B cell (primary cell): Measurements from ENCODE around the gene ALDOA. TPM values are rescaled to one million over a fixed set of nuclear protein-coding genes. Genes with fewer than 3 reads are reported as not detected.
A peak's percentile ranks its signal among the peaks of the same experiment; 100 is the strongest.

ENCODE experiments used
- ATAC-seq: fragments of 200-7000 bp; cut with Tn5 transposase; one replicate; pipeline ENCODE4 v1.10.0; 2021; ENCODE audit warnings: low read depth, mild to moderate bottlenecking, moderate number of reproducible peaks, moderate library complexity
- CTCF ChIA-PET: fragments of 350-600 bp; sonication (Branson Sonifier 250); formaldehyde crosslinking; loops from one replicate; lab custom pipeline; 2021; ENCODE audit warnings: antibody characterized with exemption, inconsistent platforms; lab: Charles Lee
- POLR2A ChIA-PET: fragments of 350-600 bp; sonication (Branson Sonifier 250); formaldehyde crosslinking; loops from one replicate; lab custom pipeline; 2021; ENCODE audit warnings: antibody characterized with exemption; lab: Charles Lee
- DNase-seq: peaks from one replicate; pipeline ENCODE4 v3.0.0; 2013
- H2AFZ ChIP-seq: 2 replicates; pipeline ENCODE4 v1.6.1; 2012; ENCODE audit warnings: mild to moderate bottlenecking, low read depth, low read length; ENCODE audit not compliant: insufficient read depth, poor library complexity, severe bottlenecking
- H3K27ac ChIP-seq, 2 donors: 1 replicate in 1 of 2; 2 replicates in 1 of 2; pipeline ENCODE4 v1.5.1; 2012 to 2013; ENCODE audit warnings: low read length in 2 of 2, mild to moderate bottlenecking in 2 of 2, moderate library complexity in 1 of 2
- H3K27me3 ChIP-seq, 4 experiments: fragments of 200-600 bp in 1 of 4; sonication (generic) in 1 of 4; replicated peaks in 1 of 4; 1 replicate in 2 of 4; 2 replicates in 2 of 4; pipeline versions ENCODE4 v1.6.1 to v1.7.0; 2013 to 2016; ENCODE audit warnings: low read length in 3 of 4, mild to moderate bottlenecking in 2 of 4, mixed read lengths in 1 of 4, moderate library complexity in 1 of 4; ENCODE audit not compliant: insufficient read depth in 4 of 4, control insufficient read depth in 3 of 4; ENCODE audit errors: control extremely low read depth in 1 of 4
- H3K36me3 ChIP-seq, 2 experiments: replicated peaks in 1 of 2; 1 replicate in 1 of 2; 2 replicates in 1 of 2; pipeline versions ENCODE4 v1.6.1 to v1.7.1; 2013; ENCODE audit warnings: low read length in 1 of 2; ENCODE audit not compliant: insufficient read depth in 2 of 2, control insufficient read depth in 1 of 2; ENCODE audit errors: control extremely low read depth in 1 of 2, extremely low read depth in 1 of 2
- H3K4me1 ChIP-seq, 2 donors: fragments of 200-600 bp in 1 of 2; sonication (generic) in 1 of 2; 1 replicate in 1 of 2; 2 replicates in 1 of 2; pipeline versions ENCODE4 v1.5.1 to v1.6.1; 2013 to 2017; ENCODE audit warnings: low read length in 2 of 2; ENCODE audit not compliant: control insufficient read depth in 2 of 2, insufficient read depth in 2 of 2
- H3K4me2 ChIP-seq: replicated peaks from 2 replicates; pipeline ENCODE3; 2012; ENCODE audit warnings: mild to moderate bottlenecking, low read depth, low read length; ENCODE audit not compliant: poor library complexity, severe bottlenecking
- H3K4me3 ChIP-seq, 5 experiments: fragments of 200-600 bp in 1 of 5; sonication (generic) in 1 of 5; 1 replicate in 3 of 5; 2 replicates in 2 of 5; pipeline versions ENCODE4 v1.5.1 to v1.7.0; 2011 to 2016; ENCODE audit warnings: low read length in 4 of 5, mild to moderate bottlenecking in 4 of 5, low read depth in 2 of 5, control low read depth in 1 of 5, moderate library complexity in 1 of 5; ENCODE audit not compliant: insufficient read depth in 1 of 5; ENCODE audit errors: control extremely low read depth in 1 of 5, extremely low read depth in 1 of 5
- H3K79me2 ChIP-seq: fragments of 200-600 bp; sonication (generic); one replicate; pipeline ENCODE4 v1.6.0; 2016; ENCODE audit warnings: low read length; ENCODE audit not compliant: control insufficient read depth, insufficient read depth
- H3K9ac ChIP-seq: fragments of 200-600 bp; sonication (generic); 2 replicates; pipeline ENCODE4 v1.6.1; 2017; ENCODE audit warnings: mild to moderate bottlenecking, low read length, moderate library complexity
- H3K9me3 ChIP-seq, 3 donors: one replicate each; pipeline versions ENCODE4 v1.6.1 to v1.7.1; 2013; ENCODE audit warnings: low read length in 2 of 3; ENCODE audit not compliant: control insufficient read depth in 2 of 3, insufficient read depth in 1 of 3; ENCODE audit errors: control extremely low read depth in 1 of 3
- H4K20me1 ChIP-seq: 2 replicates; pipeline ENCODE4 v1.6.0; 2012; ENCODE audit warnings: mild to moderate bottlenecking, low read length; ENCODE audit not compliant: insufficient read depth, control insufficient read depth, poor library complexity, severe bottlenecking
- H3K27ac Mint-ChIP-seq: one replicate; pipeline ENCODE4 v1.8.0; 2021; ENCODE audit warnings: mixed read lengths
- H3K27me3 Mint-ChIP-seq: one replicate; pipeline ENCODE4 v1.8.0; 2021; ENCODE audit warnings: mixed read lengths
- H3K4me1 Mint-ChIP-seq: one replicate; pipeline ENCODE4 v1.8.0; 2021; ENCODE audit warnings: mixed read lengths
- H3K4me3 Mint-ChIP-seq: one replicate; pipeline ENCODE4 v1.8.0; 2021; ENCODE audit warnings: mixed read lengths
- H3K9me3 Mint-ChIP-seq: one replicate; pipeline ENCODE4 v1.8.0; 2022; ENCODE audit warnings: mixed read lengths; ENCODE audit not compliant: insufficient read depth
- EZH2 ChIP-seq: IDR thresholded peaks from 2 replicates; pipeline ENCODE4 v1.6.1; 2012; ENCODE audit warnings: borderline replicate concordance, low read depth, mild to moderate bottlenecking, moderate library complexity, low read length; ENCODE audit not compliant: insufficient read depth, poor library complexity, severe bottlenecking
- WGBS: methylation state at CpG from one replicate; pipeline ENCODE4 v1.1.5; 2013; ENCODE audit warnings: missing lambda C conversion rate; ENCODE audit not compliant: insufficient coverage; 5-methylcytosine and 5-hydroxymethylcytosine counted together
- intact Hi-C: fragments of 100-400 bp; cut with micrococcal nuclease; formaldehyde crosslinking; loops from one replicate; pipeline ENCODE4 v1.10.0; 2022
- polyA plus RNA-seq: library from polyadenylated mRNA; depleted of rRNA; stranded (reverse); fragments of >200 nt; gene quantifications from 2 replicates; pipeline ENCODE4 v1.2.3, GENCODE V29; 2012
- total RNA-seq, 2 donors: library from RNA; stranded (reverse); fragments of 120-200 nt in 1 of 2; gene quantifications; 1 replicate in 1 of 2; 2 replicates in 1 of 2; pipeline versions ENCODE4 v1.2.3 to v1.2.4, GENCODE V29; 2013 to 2022
- TF ChIP-seq, protein P1 (sequence below): fragments of 200-600 bp; IDR thresholded peaks from one replicate; pipeline ENCODE4 v1.8.0; 2022; ENCODE audit warnings: antibody characterized with exemption, mild to moderate bottlenecking

ALDOA gene
- total and polyA plus RNA-seq, 2 donors (not counting 1 experiment from before 2014, with no cell fraction given): 329 to 343 TPM

DNA sequence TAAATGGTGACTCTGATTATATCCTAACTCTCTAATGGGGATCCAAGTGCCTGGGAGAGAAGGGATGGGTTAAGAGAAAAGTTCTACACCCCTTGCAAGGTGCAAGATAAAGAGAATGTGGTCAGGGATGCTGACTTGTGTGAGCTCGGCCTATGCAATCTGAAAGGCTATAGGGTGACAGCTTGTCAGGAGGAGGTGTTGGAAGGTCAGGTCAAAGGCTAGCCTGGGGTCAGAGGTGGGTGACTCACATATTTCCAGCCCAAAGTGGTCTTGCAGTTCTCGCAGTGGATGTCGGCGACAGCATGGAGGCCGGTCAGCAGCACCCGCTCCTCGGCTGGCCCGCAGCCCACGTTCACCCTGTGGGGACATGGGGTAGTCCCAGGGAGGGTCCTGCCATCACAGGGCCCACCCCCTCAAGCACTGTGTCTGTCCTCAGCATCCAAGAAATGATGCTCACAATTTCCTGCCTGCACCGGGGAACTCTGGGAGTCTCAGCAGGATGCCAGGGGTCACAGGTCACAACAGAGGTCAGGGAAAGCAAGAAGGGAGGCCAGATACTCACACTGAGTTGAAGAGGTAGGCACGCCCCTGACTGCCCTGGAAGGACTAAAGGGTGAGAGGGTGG is 29.1 kb downstream of the ALDOA start:
- H2AFZ ChIP-seq: no peak overlapping the region
- peak overlapping the region; percentile 98 for H3K4me2 ChIP-seq
- H3K4me3 ChIP-seq: peak overlapping the region; percentile 16 to 92 (median 81)
- peaks cover 0 to 20% of the 10 kb centered on the region in 2 experiments for H3K36me3 ChIP-seq
- peak overlapping the region; percentile 94 for H3K27ac Mint-ChIP-seq
- TF ChIP-seq, protein P1, sequence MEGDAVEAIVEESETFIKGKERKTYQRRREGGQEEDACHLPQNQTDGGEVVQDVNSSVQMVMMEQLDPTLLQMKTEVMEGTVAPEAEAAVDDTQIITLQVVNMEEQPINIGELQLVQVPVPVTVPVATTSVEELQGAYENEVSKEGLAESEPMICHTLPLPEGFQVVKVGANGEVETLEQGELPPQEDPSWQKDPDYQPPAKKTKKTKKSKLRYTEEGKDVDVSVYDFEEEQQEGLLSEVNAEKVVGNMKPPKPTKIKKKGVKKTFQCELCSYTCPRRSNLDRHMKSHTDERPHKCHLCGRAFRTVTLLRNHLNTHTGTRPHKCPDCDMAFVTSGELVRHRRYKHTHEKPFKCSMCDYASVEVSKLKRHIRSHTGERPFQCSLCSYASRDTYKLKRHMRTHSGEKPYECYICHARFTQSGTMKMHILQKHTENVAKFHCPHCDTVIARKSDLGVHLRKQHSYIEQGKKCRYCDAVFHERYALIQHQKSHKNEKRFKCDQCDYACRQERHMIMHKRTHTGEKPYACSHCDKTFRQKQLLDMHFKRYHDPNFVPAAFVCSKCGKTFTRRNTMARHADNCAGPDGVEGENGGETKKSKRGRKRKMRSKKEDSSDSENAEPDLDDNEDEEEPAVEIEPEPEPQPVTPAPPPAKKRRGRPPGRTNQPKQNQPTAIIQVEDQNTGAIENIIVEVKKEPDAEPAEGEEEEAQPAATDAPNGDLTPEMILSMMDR: no peak
- TF ChIP-seq EZH2: no peak
- peaks cover 21% of the 10 kb centered on the region for H3K79me2 ChIP-seq
- peak overlapping the region; percentile 73 to 92 for H3K27ac ChIP-seq
- ChIA-PET CTCF (interaction anchor here (4.6 kb wide), 1 partner anchor 92 kb away, joined by 49 read pairs; no protein-coding TSS in a partner anchor), POLR2A (interaction anchor here (0.7 to 6.8 kb wide), 4 partner anchors 18 to 276 kb away, joined by 3 to 97 read pairs (median 32); partner anchors contain the start of genes ALDOA, CORO1A and TBC1D10B)
- H3K9ac ChIP-seq: peak overlapping the region; percentile 80
- peaks cover 49% of the 10 kb centered on the region for H3K4me1 Mint-ChIP-seq
- H3K27me3 Mint-ChIP-seq: no peaks in the 10 kb centered on the region
- peaks cover 33 to 63% of the 10 kb centered on the region in 2 donors for H3K4me1 ChIP-seq
- ATAC-seq (no peak), DNase-seq (no peak)
- 97% methylated on average over 9 of the region's 11 CpGs for WGBS
- intact Hi-C loops: loop anchor here (10.0 kb wide), 2 partner anchors 280 to 540 kb away; partner anchors contain the start of genes MYL11 and TBC1D10B
- no peaks in the 10 kb centered on the region for H3K27me3 ChIP-seq
- H3K9me3 Mint-ChIP-seq: peaks cover 2% of the 10 kb centered on the region
- peak overlapping the region; percentile 91 for H3K4me3 Mint-ChIP-seq
- no peaks in the 10 kb centered on the region for H4K20me1 ChIP-seq
- peaks cover 2 to 32% (median 25%) of the 10 kb centered on the region in 3 donors for H3K9me3 ChIP-seq
